A549 (cell line): ENCODE results near the gene AIPL1.

Source experiments
- CTCF ChIP-seq: fragments of >200 bp; sonication (Bioruptor Twin); formaldehyde crosslinking; IDR thresholded peaks from 3 replicates; pipeline ENCODE4 v1.5.1; 2016
- EP300 ChIP-seq, 2 experiments: fragments of >200 bp; sonication (Bioruptor Twin); formaldehyde crosslinking; IDR thresholded peaks; 2 replicates in 1 of 2; 3 replicates in 1 of 2; pipeline ENCODE4 v1.6.1; 2016 to 2017
- ESRRA ChIP-seq: fragments of 150-350 bp; IDR thresholded peaks from 2 replicates; pipeline ENCODE4 v1.6.1; 2014; ENCODE audit warnings: mild to moderate bottlenecking, low read length, borderline replicate concordance
- RAD21 ChIP-seq, 2 experiments: fragments of >200 bp in 1 of 2; sonication (Bioruptor Twin) in 1 of 2; formaldehyde crosslinking in 1 of 2; IDR thresholded peaks in 1 of 2; conservative IDR thresholded peaks in 1 of 2; 2 replicates in 1 of 2; 3 replicates in 1 of 2; pipeline ENCODE4 v1.6.1; 2012 to 2018; ENCODE audit warnings: inconsistent platforms in 1 of 2

GRCh38 chr17:6474906-6475305, 40.0 kb upstream of the AIPL1 start:
- TF ChIP-seq EP300 (IDR thresholded peaks at IDR 0.05) (no peak), CTCF (no peak), ESRRA (no peak), RAD21 (conservative IDR thresholded peaks at IDR 0.05 in 1 of 2, IDR thresholded peaks at IDR 0.05 in 1 of 2) (no peak)
